SK-N-MC (cell line): ENCODE results near the gene DSCAM.

Source experiments
- EZH2 ChIP-seq: fragments of 200-600 bp; sonication (generic); IDR thresholded peaks from one replicate; pipeline ENCODE4 v1.6.1; 2017; ENCODE audit warnings: antibody characterized with exemption
- FOXP2 ChIP-seq: optimal IDR thresholded peaks from 2 replicates; pipeline ENCODE3; 2011; ENCODE audit warnings: mild to moderate bottlenecking, moderate library complexity; ENCODE audit not compliant: insufficient read depth; ENCODE audit errors: extremely low read length, control extremely low read depth
- POLR2AphosphoS5 ChIP-seq: IDR thresholded peaks from 2 replicates; pipeline ENCODE4 v1.6.1; 2012; ENCODE audit warnings: mild to moderate bottlenecking, low read depth, low read length, borderline replicate concordance

GRCh38 chr21:40696246-40696645, 150.7 kb downstream of the DSCAM start:
- TF ChIP-seq POLR2AphosphoS5 (no peak), EZH2 (no peak), FOXP2 (no peak)
